Tibial artery (tissue), 4 donors: ENCODE data around the gene LAYN.

Experiments
- DNase-seq, 2 donors: peaks; one replicate each; pipeline ENCODE4 v3.0.0-alpha.2; 2019
- H3K27ac ChIP-seq, 2 donors: fragments of 200-600 bp; sonication (generic) in 1 of 2; 1 replicate in 1 of 2; 2 replicates in 1 of 2; pipeline ENCODE4 v1.5.1; 2018 to 2019; ENCODE audit warnings: mild to moderate bottlenecking in 1 of 2
- H3K27me3 ChIP-seq, 2 donors: fragments of 200-600 bp; sonication (generic) in 1 of 2; one replicate each; pipeline versions ENCODE4 v1.5.1 to v1.6.0; 2016 to 2019
- H3K36me3 ChIP-seq, 3 donors: fragments of 200-600 bp; sonication (generic) in 2 of 3; one replicate each; pipeline ENCODE4 v1.5.1; 2016 to 2019; ENCODE audit warnings: mild to moderate bottlenecking in 2 of 3
- H3K4me1 ChIP-seq, 4 donors: fragments of 200-600 bp; sonication (generic) in 2 of 4; 1 replicate in 3 of 4; 2 replicates in 1 of 4; pipeline ENCODE4 v1.5.1; 2016 to 2019
- H3K4me3 ChIP-seq, 2 donors: fragments of 200-600 bp; sonication (generic) in 1 of 2; 1 replicate in 1 of 2; 2 replicates in 1 of 2; pipeline ENCODE4 v1.5.1; 2018 to 2019; ENCODE audit warnings: mild to moderate bottlenecking in 2 of 2
- H3K9me3 ChIP-seq, 3 donors: fragments of 200-600 bp; sonication (generic) in 1 of 3; one replicate each; pipeline ENCODE4 v1.5.1; 2016 to 2019
- intact Hi-C: fragments of 100-400 bp; cut with DNase I; formaldehyde crosslinking; loops from one replicate; pipeline ENCODE4 v1.15.0; 2023; ENCODE audit warnings: low total_unique reads
- TF ChIP-seq, protein P1 (sequence below), 2 experiments: fragments of 200-600 bp in 1 of 2; fragments of 450-650 bp in 1 of 2; IDR thresholded peaks; one replicate each; pipeline ENCODE4 v1.5.1; 2017 to 2019; ENCODE audit warnings: antibody characterized with exemption in 2 of 2, mild to moderate bottlenecking in 1 of 2, moderate library complexity in 1 of 2

The LAYN gene

DNA sequence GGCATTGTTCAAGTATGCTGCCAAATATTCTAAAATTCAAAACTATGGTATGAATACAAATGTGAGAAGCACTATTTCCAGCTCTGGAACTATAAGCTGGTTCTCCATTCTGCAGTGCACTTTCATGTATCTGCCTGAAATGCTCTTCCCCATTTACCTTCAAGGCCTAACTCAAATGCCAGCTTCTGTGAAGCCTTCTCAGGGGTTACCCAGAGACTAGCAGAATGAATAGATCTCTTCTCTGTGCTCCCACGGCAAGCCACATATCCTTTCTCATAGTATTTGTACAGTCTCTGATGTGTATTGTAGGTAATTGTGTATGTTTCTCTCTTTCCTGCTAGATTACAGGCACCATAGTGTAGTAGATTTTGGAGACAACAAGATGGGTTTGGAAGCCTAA, 21.9 kb upstream of the LAYN start:
- Histone ChIP-seq H3K4me1 (peaks cover 0 to 7% (median 6%) of the 10 kb centered on the region in 4 donors), H3K27ac (no peak overlapping the region), H3K9me3 (no peaks in the 10 kb centered on the region)

DNA sequence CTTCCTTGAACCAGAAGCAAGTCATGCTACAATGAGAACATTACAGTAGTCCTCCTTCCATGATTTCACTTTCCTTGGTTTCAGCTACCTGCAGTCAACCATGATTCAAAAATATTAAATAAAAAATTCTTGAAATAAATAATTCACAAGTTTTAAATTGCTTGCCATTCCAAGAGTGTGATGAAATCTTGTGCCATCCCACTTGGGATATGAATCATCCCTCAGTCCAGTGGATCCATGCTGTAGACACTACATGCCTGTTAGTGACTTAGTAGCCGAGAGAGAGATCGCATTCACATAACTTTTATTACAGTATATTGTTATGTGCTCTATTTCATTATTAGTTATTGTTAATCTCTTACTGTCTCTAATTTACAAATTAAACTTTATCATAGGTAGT, 20.0 kb upstream of the LAYN start:
- Histone ChIP-seq H3K4me3 (no peak overlapping the region), H3K27ac (no peak overlapping the region), H3K9me3 (no peaks in the 10 kb centered on the region), H3K4me1 (no peaks in the 10 kb centered on the region), H3K36me3 (no peaks in the 10 kb centered on the region), H3K27me3 (no peaks in the 10 kb centered on the region)
- intact Hi-C loops = no loop called here
- TF ChIP-seq, protein P1, sequence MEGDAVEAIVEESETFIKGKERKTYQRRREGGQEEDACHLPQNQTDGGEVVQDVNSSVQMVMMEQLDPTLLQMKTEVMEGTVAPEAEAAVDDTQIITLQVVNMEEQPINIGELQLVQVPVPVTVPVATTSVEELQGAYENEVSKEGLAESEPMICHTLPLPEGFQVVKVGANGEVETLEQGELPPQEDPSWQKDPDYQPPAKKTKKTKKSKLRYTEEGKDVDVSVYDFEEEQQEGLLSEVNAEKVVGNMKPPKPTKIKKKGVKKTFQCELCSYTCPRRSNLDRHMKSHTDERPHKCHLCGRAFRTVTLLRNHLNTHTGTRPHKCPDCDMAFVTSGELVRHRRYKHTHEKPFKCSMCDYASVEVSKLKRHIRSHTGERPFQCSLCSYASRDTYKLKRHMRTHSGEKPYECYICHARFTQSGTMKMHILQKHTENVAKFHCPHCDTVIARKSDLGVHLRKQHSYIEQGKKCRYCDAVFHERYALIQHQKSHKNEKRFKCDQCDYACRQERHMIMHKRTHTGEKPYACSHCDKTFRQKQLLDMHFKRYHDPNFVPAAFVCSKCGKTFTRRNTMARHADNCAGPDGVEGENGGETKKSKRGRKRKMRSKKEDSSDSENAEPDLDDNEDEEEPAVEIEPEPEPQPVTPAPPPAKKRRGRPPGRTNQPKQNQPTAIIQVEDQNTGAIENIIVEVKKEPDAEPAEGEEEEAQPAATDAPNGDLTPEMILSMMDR (IDR thresholded peaks at IDR 0.05) = no peak
- no peak for DNase-seq

More for the DNA sequence above, 21.9 kb upstream of the LAYN start:
- intact Hi-C loops = no loop called here
- Histone ChIP-seq H3K36me3 (no peaks in the 10 kb centered on the region), H3K4me3 (no peak overlapping the region), H3K27me3 (peaks cover 0 to 6% of the 10 kb centered on the region in 2 donors)
- TF ChIP-seq, protein P1 (IDR thresholded peaks at IDR 0.05) = no peak
- DNase-seq = no peak

DNA sequence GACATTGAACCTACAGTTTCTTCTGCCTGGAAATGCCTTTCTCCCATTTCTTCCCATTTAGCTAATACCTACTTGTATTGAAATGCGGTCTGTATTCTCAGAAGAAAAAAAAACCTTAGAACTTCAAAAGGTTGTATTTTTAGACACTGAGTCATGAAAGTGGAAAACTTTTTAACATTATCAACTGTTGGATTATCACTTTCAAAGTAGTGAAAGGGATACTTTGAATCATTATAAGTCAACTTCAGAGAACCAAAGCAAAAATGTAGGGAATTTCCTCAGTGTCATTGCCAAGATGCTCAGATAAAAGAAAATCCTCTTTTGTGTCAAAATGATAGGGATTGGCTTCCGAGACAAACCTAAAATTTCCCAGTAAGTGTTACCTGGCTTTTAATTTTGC, 19.4 kb upstream of the LAYN start:
- no peaks in the 10 kb centered on the region for H3K4me1 ChIP-seq

DNA sequence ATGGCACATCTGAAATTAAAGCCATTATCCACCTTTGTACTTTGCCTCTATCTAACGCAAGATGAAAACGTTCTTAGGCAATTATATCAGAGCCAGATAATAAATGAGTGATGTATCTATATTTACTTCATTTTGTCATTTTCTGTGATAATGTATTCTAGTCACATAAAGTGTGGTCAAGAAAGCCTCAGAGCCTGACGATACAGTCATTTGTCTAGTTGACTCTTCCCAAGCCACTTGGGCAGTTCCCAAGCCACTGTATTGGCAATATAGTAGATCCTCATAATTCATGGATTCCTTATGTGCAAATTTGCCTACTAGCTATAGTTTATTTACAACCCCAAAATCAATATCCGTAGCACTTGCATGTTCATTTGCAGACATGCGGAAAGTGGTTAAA, 18.1 kb upstream of the LAYN start:
- intact Hi-C loops = no loop called here
- Histone ChIP-seq H3K9me3 (no peaks in the 10 kb centered on the region), H3K27me3 (no peaks in the 10 kb centered on the region), H3K4me3 (no peak overlapping the region), H3K27ac (no peak overlapping the region), H3K4me1 (no peaks in the 10 kb centered on the region), H3K36me3 (no peaks in the 10 kb centered on the region)
- no peak for DNase-seq
- TF ChIP-seq, protein P1 (IDR thresholded peaks at IDR 0.05) = no peak

More for the DNA sequence above, 19.4 kb upstream of the LAYN start:
- intact Hi-C loops = no loop called here
- TF ChIP-seq, protein P1 (IDR thresholded peaks at IDR 0.05) = no peak
- no peaks in the 10 kb centered on the region for H3K36me3 ChIP-seq
- H3K27ac ChIP-seq = no peak overlapping the region
- no peaks in the 10 kb centered on the region for H3K27me3 ChIP-seq
- no peak overlapping the region for H3K4me3 ChIP-seq
- no peak for DNase-seq
- no peaks in the 10 kb centered on the region for H3K9me3 ChIP-seq

GRCh38 chr11:111523343-111523742, 17.2 kb upstream of the LAYN start:
- TF ChIP-seq, protein P1 (IDR thresholded peaks at IDR 0.05) = no peak
- no peaks in the 10 kb centered on the region for H3K4me1 ChIP-seq
- DNase-seq = no peak
- H3K27me3 ChIP-seq = no peaks in the 10 kb centered on the region
- intact Hi-C loops = no loop called here
- no peak overlapping the region for H3K4me3 ChIP-seq
- no peaks in the 10 kb centered on the region for H3K9me3 ChIP-seq
- H3K27ac ChIP-seq = no peak overlapping the region
- H3K36me3 ChIP-seq = no peaks in the 10 kb centered on the region

DNA sequence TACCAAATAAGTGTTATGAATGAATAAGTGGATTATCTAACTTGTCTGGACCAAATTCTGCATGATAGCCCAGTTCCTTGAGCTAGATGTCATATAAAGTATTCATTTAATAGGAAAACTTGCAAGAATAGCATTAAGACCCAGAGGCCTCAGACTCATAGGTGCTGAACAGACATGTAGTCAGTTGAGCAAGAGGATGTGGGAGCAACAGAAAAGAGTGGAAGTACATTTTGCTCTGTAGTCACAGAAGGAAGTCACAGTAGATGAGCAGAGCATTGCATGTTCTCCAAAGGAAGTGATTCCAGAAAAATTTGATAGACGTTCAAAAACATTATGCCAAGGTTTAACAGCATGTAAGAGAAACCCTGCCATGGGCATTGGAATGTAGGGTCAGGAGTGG, 16.5 kb upstream of the LAYN start:
- TF ChIP-seq, protein P1 (IDR thresholded peaks at IDR 0.05) = no peak
- H3K4me3 ChIP-seq = no peak overlapping the region
- no peaks in the 10 kb centered on the region for H3K4me1 ChIP-seq
- no peaks in the 10 kb centered on the region for H3K36me3 ChIP-seq
- H3K9me3 ChIP-seq = no peaks in the 10 kb centered on the region
- intact Hi-C loops = no loop called here
- DNase-seq = no peak
- no peaks in the 10 kb centered on the region for H3K27me3 ChIP-seq
- no peak overlapping the region for H3K27ac ChIP-seq
